ENCODE measurements around the gene CRK.
"Not testable (repeated sequence)": the region's sequence is repeated elsewhere in the genome, so short reads cannot be mapped to it uniquely, and the experiment has no call there.

The CRK gene

GRCh38 chr17:1384905-1385435, 71.1 kb downstream of the CRK start:
- no peak for DNase-seq

DNA sequence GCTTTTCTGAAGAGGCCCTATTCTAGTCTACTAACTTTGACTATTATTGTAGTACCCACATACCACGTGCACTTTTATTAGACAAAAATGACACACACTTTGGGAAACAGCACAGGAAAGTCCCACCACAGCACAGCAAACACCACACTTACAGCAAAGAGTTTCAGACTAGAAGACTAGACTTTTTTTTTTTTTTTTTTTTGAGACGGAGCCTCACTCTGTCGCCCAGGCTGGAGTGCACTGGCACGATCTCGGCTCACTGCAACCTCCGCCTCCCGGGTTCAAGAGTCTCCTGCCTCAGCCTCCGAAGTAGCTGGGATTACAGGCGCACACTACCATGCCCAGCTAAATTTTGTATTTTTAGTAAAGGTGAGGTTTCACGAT, 76.1 kb downstream of the CRK start:
- no peak for DNase-seq

DNA sequence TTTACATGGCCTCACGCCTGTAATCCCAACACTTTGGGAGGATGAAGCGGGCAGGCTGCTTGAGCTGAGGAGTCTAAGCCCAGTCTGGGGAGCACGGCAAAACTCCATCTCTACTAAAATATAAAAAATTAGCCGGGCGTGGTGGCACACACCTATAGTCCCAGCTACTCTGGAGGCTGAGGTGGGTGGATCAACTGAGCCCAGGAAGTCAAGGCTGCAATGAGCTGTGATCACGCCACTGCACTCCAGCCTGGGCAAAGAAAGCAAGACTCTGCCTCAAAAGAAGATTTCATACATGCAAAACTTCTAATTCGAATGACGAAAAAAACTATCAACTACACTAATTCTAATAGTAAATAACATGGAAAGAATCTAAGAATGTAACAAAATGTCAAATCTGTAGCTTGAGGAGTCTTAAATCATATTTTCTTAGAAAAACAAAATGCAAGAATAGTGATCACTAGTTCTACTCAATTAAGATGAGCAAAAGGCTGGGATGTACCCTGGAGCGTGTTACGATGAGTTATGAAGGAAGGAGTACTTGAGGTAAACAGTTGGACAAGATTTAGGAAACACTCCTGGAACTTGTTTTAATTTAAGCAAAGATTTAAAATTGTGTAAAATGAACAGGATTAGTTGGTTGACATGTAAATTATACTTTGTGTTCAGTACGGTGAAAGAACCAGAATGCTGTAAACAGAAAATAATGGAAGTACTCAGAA, 76.7 kb downstream of the CRK start:
- DNase-seq = no peak

DNA sequence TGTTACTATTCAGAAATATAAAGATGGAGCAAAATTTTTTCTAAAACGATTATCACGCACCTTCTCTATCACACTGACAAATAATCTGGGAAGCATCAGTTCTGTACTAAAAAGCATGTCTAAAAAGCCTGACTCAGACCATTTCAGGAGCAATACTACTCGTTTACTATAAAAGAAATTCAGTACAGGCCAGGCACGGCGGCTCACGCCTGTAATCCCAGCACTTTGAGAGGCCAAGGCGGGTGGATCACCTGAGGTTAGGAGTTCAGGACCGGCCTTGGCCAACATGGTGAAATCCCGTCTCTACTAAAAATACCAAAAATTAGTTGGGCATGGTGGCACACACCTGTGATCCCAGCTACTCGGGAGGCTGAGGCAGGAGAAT, 77.6 kb downstream of the CRK start:
- not testable (repeated sequence) for DNase-seq

GRCh38 chr17:1377334-1377733, 78.7 kb downstream of the CRK start:
- no peak for DNase-seq

DNA sequence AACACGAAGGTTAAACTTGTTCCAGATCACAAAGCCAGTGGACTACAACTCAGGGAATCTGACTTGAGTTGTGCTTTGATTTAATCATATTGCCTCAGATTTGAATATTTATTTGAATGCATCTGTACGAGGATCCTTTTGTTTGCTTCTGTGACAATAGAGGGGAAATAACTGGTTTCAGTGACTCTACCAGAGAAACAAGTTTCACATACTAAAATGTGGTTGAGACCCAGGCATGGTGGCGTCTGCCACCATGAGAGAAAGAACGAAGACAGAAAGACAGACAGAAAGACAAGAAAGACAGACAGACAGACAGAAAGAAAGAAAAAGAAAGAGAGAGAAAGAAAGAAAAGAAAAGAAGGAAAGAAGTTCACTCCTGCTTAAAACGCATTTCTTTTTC, 80.0 kb downstream of the CRK start:
- DNase-seq = no peak

DNA sequence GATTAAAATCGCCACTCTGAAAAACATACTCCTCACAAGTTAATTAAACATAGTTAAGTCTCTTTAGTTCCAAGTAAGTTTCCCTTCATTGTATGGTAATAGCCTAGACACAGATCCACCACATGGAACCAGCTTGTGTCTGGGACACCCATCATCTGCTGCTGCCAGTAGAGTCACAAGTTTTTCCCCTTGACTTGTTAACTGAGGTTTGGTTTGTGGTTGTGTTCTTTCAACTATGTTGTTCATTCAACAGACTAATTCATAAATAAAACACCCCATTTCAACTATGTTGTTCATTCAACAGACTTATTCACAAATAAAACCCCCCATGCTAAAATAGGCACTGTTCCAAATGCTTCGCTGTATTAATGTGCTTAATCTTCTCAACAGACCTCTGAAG, 80.4 kb downstream of the CRK start:
- no peak for DNase-seq

DNA sequence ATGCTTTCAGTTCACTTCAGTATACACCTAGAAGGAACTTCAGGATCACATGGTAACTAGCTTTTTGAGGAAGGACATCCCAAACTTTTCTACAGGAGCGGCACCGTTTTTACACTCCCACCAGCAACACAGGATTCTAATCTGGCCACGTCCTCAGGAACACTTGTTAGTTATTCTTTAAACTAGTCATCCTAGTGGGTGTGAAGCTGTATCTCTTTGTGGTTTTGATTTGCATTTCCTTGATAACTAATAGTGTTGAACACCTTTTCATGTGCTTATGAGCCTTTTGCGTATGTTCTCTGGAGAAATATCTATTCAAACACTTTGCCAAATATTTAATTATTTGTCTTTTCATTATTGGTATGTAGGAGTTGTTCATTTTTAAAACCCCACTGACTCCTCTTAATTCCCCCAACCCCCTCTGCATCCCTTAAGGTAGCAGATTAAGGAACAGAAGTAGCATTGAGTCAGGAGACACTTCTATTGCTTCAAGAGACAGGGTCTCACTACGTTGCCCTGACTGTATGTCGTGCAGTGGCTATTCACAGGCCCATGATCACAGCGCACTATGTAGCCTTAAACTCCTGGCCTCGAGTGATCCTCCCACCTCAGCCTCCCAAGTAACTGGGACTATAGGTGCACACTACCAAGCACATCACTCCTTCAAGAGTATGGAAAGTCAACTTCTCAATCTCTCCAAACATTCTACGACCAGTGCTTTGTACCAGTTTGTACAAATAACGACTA, 81.4 kb downstream of the CRK start:
- no peak for DNase-seq

DNA sequence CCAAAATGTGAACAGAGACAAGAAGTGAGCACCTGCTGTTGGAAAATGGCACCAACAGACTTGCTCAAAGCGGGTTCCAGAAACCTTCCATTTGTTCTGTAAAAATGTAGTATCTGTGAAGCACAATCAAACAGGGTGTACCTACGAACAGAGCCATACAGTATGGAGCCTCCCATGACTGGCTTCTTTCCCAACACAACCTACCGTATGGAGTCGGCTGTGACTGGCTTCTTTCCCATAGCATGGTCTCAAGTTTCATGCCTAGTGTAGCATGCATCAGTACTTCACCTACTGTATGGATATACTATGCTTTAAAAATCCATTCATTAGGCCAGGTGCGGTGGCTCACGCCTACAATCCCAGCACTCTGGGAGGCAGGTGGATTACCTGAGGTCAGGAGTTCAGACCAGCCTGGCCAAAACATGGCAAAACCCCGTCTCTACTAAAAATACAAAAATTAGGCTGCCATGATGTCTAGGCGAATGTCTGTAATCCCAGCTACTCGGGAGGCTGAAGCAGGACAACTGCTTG, 82.3 kb downstream of the CRK start:
- no peak for DNase-seq

- DNase-seq = no peak
These were observed 83.4 kb downstream of the CRK start for GRCh38 chr17:1372618-1373017.

DNA sequence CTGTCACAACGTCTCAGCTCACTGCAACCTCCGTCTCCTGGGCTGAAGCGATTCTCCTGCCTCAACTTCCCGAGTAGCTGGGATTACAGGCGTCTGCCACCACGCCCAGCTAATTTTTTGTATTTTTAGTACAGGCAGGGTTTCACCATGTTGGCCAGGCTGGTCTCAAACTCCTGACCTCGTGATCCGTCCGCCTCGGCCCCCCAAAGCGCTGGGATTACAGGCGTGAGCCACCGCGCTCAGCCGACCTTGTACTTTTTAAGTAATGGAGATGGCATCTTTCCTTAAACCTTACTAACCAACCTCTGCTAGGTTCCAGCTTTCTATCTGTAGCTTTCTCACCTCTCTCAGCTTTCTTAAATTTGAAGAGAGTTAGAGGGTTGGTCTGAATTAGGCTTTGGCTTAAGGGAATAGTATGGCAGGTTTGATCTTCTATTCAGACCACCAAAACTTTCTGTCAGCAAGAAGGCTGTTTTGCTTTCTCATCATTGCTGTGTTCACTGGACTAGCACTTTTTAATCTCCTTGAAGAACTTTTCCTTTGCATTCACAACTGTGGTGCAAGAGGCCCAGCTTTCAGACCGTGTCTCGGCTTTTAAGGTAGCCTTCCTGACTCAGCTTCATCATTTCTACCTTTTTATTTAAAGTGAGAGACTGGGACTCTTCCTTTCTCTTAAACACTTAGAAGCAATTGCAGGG, 84.0 kb downstream of the CRK start:
- no peak for DNase-seq

All from right hindlimb (tissue), 1 donor.